NCI-H748 (cell line): ENCODE data around the gene WDFY3.

Source experiments
- DNase-seq: peaks from one replicate; lab custom pipeline; 2025; ENCODE audit not compliant: unreplicated experiment; lab: John Stamatoyannopoulos, UW

The WDFY3 gene

GRCh38 chr4:84908876-84909275 is 57.6 kb downstream of the WDFY3 start:
- DNase-seq: no peak

- no peak for DNase-seq
These were observed 59.3 kb downstream of the WDFY3 start for GRCh38 chr4:84907145-84907544.

GRCh38 chr4:84905646-84906045 is 60.8 kb downstream of the WDFY3 start:
- no peak for DNase-seq

GRCh38 chr4:84901740-84902281 is 64.7 kb downstream of the WDFY3 start:
- no peak for DNase-seq

- DNase-seq: no peak
These were observed 65.3 kb downstream of the WDFY3 start for GRCh38 chr4:84901173-84901572.

- DNase-seq: no peak
These were observed 66.9 kb downstream of the WDFY3 start for GRCh38 chr4:84899616-84900015.

GRCh38 chr4:84897516-84897915 is 69.0 kb downstream of the WDFY3 start:
- DNase-seq: no peak

- DNase-seq: no peak
These were observed 71.2 kb downstream of the WDFY3 start for GRCh38 chr4:84895283-84895682.

- no peak for DNase-seq
These were observed 71.9 kb downstream of the WDFY3 start for GRCh38 chr4:84894621-84895020.

GRCh38 chr4:84892950-84893349 is 73.5 kb downstream of the WDFY3 start:
- DNase-seq: no peak

GRCh38 chr4:84887824-84888223 is 78.7 kb downstream of the WDFY3 start:
- no peak for DNase-seq

- no peak for DNase-seq
These were observed 86.8 kb downstream of the WDFY3 start for GRCh38 chr4:84879651-84880200.

GRCh38 chr4:84878546-84878945 is 87.9 kb downstream of the WDFY3 start:
- DNase-seq: no peak

GRCh38 chr4:84878090-84878489 is 88.4 kb downstream of the WDFY3 start:
- DNase-seq: no peak

- no peak for DNase-seq
These were observed 89.2 kb downstream of the WDFY3 start for GRCh38 chr4:84877051-84877833.

GRCh38 chr4:84875636-84876371 is 90.7 kb downstream of the WDFY3 start:
- no peak for DNase-seq

- no peak for DNase-seq
These were observed 91.9 kb downstream of the WDFY3 start for GRCh38 chr4:84874619-84875018.

- DNase-seq: no peak
These were observed 95.9 kb downstream of the WDFY3 start for GRCh38 chr4:84870398-84871163.

- no peak for DNase-seq
These were observed 100.2 kb downstream of the WDFY3 start for GRCh38 chr4:84866295-84866694.

GRCh38 chr4:84865600-84865999 is 100.9 kb downstream of the WDFY3 start:
- no peak for DNase-seq

GRCh38 chr4:84862064-84862463 is 104.4 kb downstream of the WDFY3 start:
- no peak for DNase-seq
